Stimulated activated CD8-positive, alpha-beta memory T cell treated with anti-CD3 and anti-CD28 coated beads, Interleukin-15, amount 100 ng/mL, for 4 hours (primary cell): ENCODE data around the gene NSDHL.

Experiments used
- DNase-seq, 2 donors: peaks; one replicate each; pipeline ENCODE4 v3.0.0-alpha.2; 2020; ENCODE audit warnings: low read depth in 2 of 2

NSDHL gene

GRCh38 chrX:152913910-152914309, 83.0 kb downstream of the NSDHL start:
- DNase-seq, result no peak

GRCh38 chrX:152915541-152916241, 84.8 kb downstream of the NSDHL start:
- DNase-seq, result no peak

GRCh38 chrX:152917656-152918579, 87.1 kb downstream of the NSDHL start:
- no peak for DNase-seq

GRCh38 chrX:152918707-152919106, 87.8 kb downstream of the NSDHL start:
- DNase-seq, result no peak
